Measurements from ENCODE around the gene FNDC1. TPM values are rescaled to one million over a fixed set of nuclear protein-coding genes. Genes with fewer than 3 reads are reported as not detected.
A peak's percentile ranks its signal among the peaks of the same experiment; 100 is the strongest.

FNDC1 gene
- total RNA-seq, 2 experiments from 2014 or later = not detected

GRCh38 chr6:159132664-159133063, 36.5 kb upstream of the FNDC1 start:
- DNase-seq = no peak
- Mint-ChIP-seq H3K27me3 (ENCODE audit: low read depth) (no peaks in the 10 kb centered on the region), H3K9me3 (no peaks in the 10 kb centered on the region), H3K4me3 (no peak overlapping the region), H3K4me1 (ENCODE audit: low read depth) (no peaks in the 10 kb centered on the region), H3K36me3 (ENCODE audit: low read depth) (no peaks in the 10 kb centered on the region), H3K27ac (no peak overlapping the region)
- CTCF ChIA-PET = interaction anchor here (0.7 to 9.2 kb wide), 5 partner anchors 22 to 124 kb away, joined by 3 to 215 read pairs (median 12); no protein-coding TSS in a partner anchor
- intact Hi-C loops (cut with micrococcal nuclease) = loop anchor here (10.0 kb wide), 1 partner anchor 918 kb away; no protein-coding TSS in a partner anchor

- DNase-seq = peak; percentile 89
- Mint-ChIP-seq H3K4me1 (ENCODE audit: low read depth) (no peaks in the 10 kb centered on the region), H3K27ac (no peak overlapping the region), H3K36me3 (ENCODE audit: low read depth) (no peaks in the 10 kb centered on the region), H3K27me3 (ENCODE audit: low read depth) (peaks cover 5% of the 10 kb centered on the region), H3K9me3 (no peaks in the 10 kb centered on the region), H3K4me3 (no peak overlapping the region)
- CTCF ChIA-PET = interaction anchor here (0.6 to 9.2 kb wide), 33 partner anchors 9 to 852 kb away, joined by 3 to 215 read pairs (median 4); partner anchors contain the start of gene RSPH3
- intact Hi-C loops (cut with micrococcal nuclease) = loop anchor here (1.0 to 10.0 kb wide), 6 partner anchors 28 to 920 kb away; partner anchors contain the start of gene RSPH3
Observed at GRCh38 chr6:159134701-159135364, 34.4 kb upstream of the FNDC1 start.

- no peaks in the 10 kb centered on the region for H3K4me1 Mint-ChIP-seq (ENCODE audit: low read depth)
- H3K9me3 Mint-ChIP-seq = peaks cover 3% of the 10 kb centered on the region
- intact Hi-C loops (cut with micrococcal nuclease) = loop anchor here (10.0 kb wide), 1 partner anchor 923 kb away; no protein-coding TSS in a partner anchor
- DNase-seq = no peak
- peaks cover 5% of the 10 kb centered on the region for H3K27me3 Mint-ChIP-seq (ENCODE audit: low read depth)
- no peak overlapping the region for H3K27ac Mint-ChIP-seq
- no peaks in the 10 kb centered on the region for H3K36me3 Mint-ChIP-seq (ENCODE audit: low read depth)
- no peak overlapping the region for H3K4me3 Mint-ChIP-seq
- CTCF ChIA-PET = interaction anchor here (1.0 to 9.2 kb wide), 2 partner anchors 98 to 129 kb away, joined by 3 to 215 read pairs; no protein-coding TSS in a partner anchor
Observed at GRCh38 chr6:159137676-159138075, 31.5 kb upstream of the FNDC1 start.

GRCh38 chr6:159142531-159142930, 26.7 kb upstream of the FNDC1 start:
- Mint-ChIP-seq H3K27me3 (ENCODE audit: low read depth) (peaks cover 5% of the 10 kb centered on the region), H3K27ac (no peak overlapping the region), H3K4me3 (no peak overlapping the region), H3K36me3 (ENCODE audit: low read depth) (no peaks in the 10 kb centered on the region), H3K4me1 (ENCODE audit: low read depth) (no peaks in the 10 kb centered on the region), H3K9me3 (peaks cover 3% of the 10 kb centered on the region)
- DNase-seq = no peak
- intact Hi-C loops (cut with micrococcal nuclease) = no loop called here
- CTCF ChIA-PET = interaction anchor here (0.6 to 1.8 kb wide), 3 partner anchors 9 to 105 kb away, joined by 3 to 4 read pairs (median 3); no protein-coding TSS in a partner anchor

GRCh38 chr6:159148641-159149040, 20.6 kb upstream of the FNDC1 start:
- Mint-ChIP-seq H3K27ac (no peak overlapping the region), H3K4me1 (ENCODE audit: low read depth) (peaks cover 2% of the 10 kb centered on the region), H3K9me3 (no peaks in the 10 kb centered on the region), H3K4me3 (no peak overlapping the region), H3K36me3 (ENCODE audit: low read depth) (no peaks in the 10 kb centered on the region), H3K27me3 (ENCODE audit: low read depth) (peaks cover 2% of the 10 kb centered on the region)
- no peak for DNase-seq
- CTCF ChIA-PET = interaction anchor here (0.9 to 5.8 kb wide), 6 partner anchors 9 to 401 kb away, joined by 3 to 25 read pairs (median 4); no protein-coding TSS in a partner anchor
- intact Hi-C loops (cut with micrococcal nuclease) = no loop called here

- Mint-ChIP-seq H3K27ac (no peak overlapping the region), H3K27me3 (ENCODE audit: low read depth) (peaks cover 2% of the 10 kb centered on the region), H3K4me1 (ENCODE audit: low read depth) (peaks cover 2% of the 10 kb centered on the region), H3K4me3 (no peak overlapping the region), H3K9me3 (no peaks in the 10 kb centered on the region), H3K36me3 (ENCODE audit: low read depth) (no peaks in the 10 kb centered on the region)
- no peak for DNase-seq
- CTCF ChIA-PET = interaction anchor here (0.6 to 5.8 kb wide), 9 partner anchors 10 to 1348 kb away, joined by 3 to 25 read pairs (median 3); no protein-coding TSS in a partner anchor
- intact Hi-C loops (cut with micrococcal nuclease) = no loop called here
Observed at GRCh38 chr6:159149641-159150040, 19.6 kb upstream of the FNDC1 start.

- Mint-ChIP-seq H3K9me3 (peaks cover 10% of the 10 kb centered on the region), H3K4me1 (ENCODE audit: low read depth) (peaks cover 2% of the 10 kb centered on the region), H3K4me3 (no peak overlapping the region), H3K36me3 (ENCODE audit: low read depth) (no peaks in the 10 kb centered on the region), H3K27ac (no peak overlapping the region), H3K27me3 (ENCODE audit: low read depth) (peaks cover 2% of the 10 kb centered on the region)
- intact Hi-C loops (cut with micrococcal nuclease) = loop anchor here (1.0 kb wide), 1 partner anchor 142 kb away; no protein-coding TSS in a partner anchor
- CTCF ChIA-PET = interaction anchor here (0.9 to 2.9 kb wide), 6 partner anchors 9 to 151 kb away, joined by 3 to 10 read pairs (median 4); partner anchors contain the start of gene RSPH3
- DNase-seq = peak; percentile 69
Observed at GRCh38 chr6:159151266-159151855, 17.8 kb upstream of the FNDC1 start.

- peaks cover 14% of the 10 kb centered on the region for H3K9me3 Mint-ChIP-seq
- no peak overlapping the region for H3K27ac Mint-ChIP-seq
- CTCF ChIA-PET = interaction anchor here (0.9 to 1.5 kb wide), 5 partner anchors 10 to 152 kb away, joined by 3 to 5 read pairs (median 3); partner anchors contain the start of gene RSPH3
- intact Hi-C loops (cut with micrococcal nuclease) = no loop called here
- H3K27me3 Mint-ChIP-seq (ENCODE audit: low read depth) = peaks cover 3% of the 10 kb centered on the region
- peaks cover 2% of the 10 kb centered on the region for H3K4me1 Mint-ChIP-seq (ENCODE audit: low read depth)
- no peak for DNase-seq
- no peaks in the 10 kb centered on the region for H3K36me3 Mint-ChIP-seq (ENCODE audit: low read depth)
- H3K4me3 Mint-ChIP-seq = no peak overlapping the region
Observed at GRCh38 chr6:159152041-159152440, 17.2 kb upstream of the FNDC1 start.

- DNase-seq = no peak
- CTCF ChIA-PET = no interaction called here
- peaks cover 2% of the 10 kb centered on the region for H3K4me1 Mint-ChIP-seq (ENCODE audit: low read depth)
- intact Hi-C loops (cut with micrococcal nuclease) = no loop called here
- H3K9me3 Mint-ChIP-seq = peaks cover 17% of the 10 kb centered on the region
- H3K36me3 Mint-ChIP-seq (ENCODE audit: low read depth) = no peaks in the 10 kb centered on the region
- peaks cover 7% of the 10 kb centered on the region for H3K27me3 Mint-ChIP-seq (ENCODE audit: low read depth)
- no peak overlapping the region for H3K27ac Mint-ChIP-seq
- no peak overlapping the region for H3K4me3 Mint-ChIP-seq
Observed at GRCh38 chr6:159152782-159153181, 16.4 kb upstream of the FNDC1 start.

- Mint-ChIP-seq H3K27me3 (ENCODE audit: low read depth) (peaks cover 7% of the 10 kb centered on the region), H3K9me3 (peaks cover 17% of the 10 kb centered on the region), H3K4me3 (no peak overlapping the region), H3K4me1 (ENCODE audit: low read depth) (peaks cover 2% of the 10 kb centered on the region), H3K36me3 (ENCODE audit: low read depth) (no peaks in the 10 kb centered on the region), H3K27ac (no peak overlapping the region)
- CTCF ChIA-PET = interaction anchor here (0.6 to 1.0 kb wide), 2 partner anchors 27 to 105 kb away, joined by 3 read pairs; no protein-coding TSS in a partner anchor
- intact Hi-C loops (cut with micrococcal nuclease) = no loop called here
- no peak for DNase-seq
Observed at GRCh38 chr6:159155679-159156078, 13.5 kb upstream of the FNDC1 start.

- no peak for DNase-seq
- no peaks in the 10 kb centered on the region for H3K36me3 Mint-ChIP-seq (ENCODE audit: low read depth)
- CTCF ChIA-PET = interaction anchor here (1.0 kb wide), 1 partner anchor 27 kb away, joined by 3 read pairs; no protein-coding TSS in a partner anchor
- no peak overlapping the region for H3K27ac Mint-ChIP-seq
- H3K4me1 Mint-ChIP-seq (ENCODE audit: low read depth) = peaks cover 2% of the 10 kb centered on the region
- H3K4me3 Mint-ChIP-seq = no peak overlapping the region
- peaks cover 7% of the 10 kb centered on the region for H3K27me3 Mint-ChIP-seq (ENCODE audit: low read depth)
- H3K9me3 Mint-ChIP-seq = peaks cover 17% of the 10 kb centered on the region
- intact Hi-C loops (cut with micrococcal nuclease) = no loop called here
Observed at GRCh38 chr6:159156089-159156488, 13.1 kb upstream of the FNDC1 start.

GRCh38 chr6:159157431-159157830, 11.8 kb upstream of the FNDC1 start:
- intact Hi-C loops (cut with micrococcal nuclease) = no loop called here
- no peaks in the 10 kb centered on the region for H3K4me1 Mint-ChIP-seq (ENCODE audit: low read depth)
- H3K27me3 Mint-ChIP-seq (ENCODE audit: low read depth) = peaks cover 5% of the 10 kb centered on the region
- no peaks in the 10 kb centered on the region for H3K36me3 Mint-ChIP-seq (ENCODE audit: low read depth)
- peaks cover 17% of the 10 kb centered on the region for H3K9me3 Mint-ChIP-seq
- H3K4me3 Mint-ChIP-seq = no peak overlapping the region
- no peak overlapping the region for H3K27ac Mint-ChIP-seq
- CTCF ChIA-PET = interaction anchor here (0.5 to 0.8 kb wide), 3 partner anchors 17 to 438 kb away, joined by 3 to 6 read pairs (median 3); no protein-coding TSS in a partner anchor
- no peak for DNase-seq

Measured in activated naive CD4-positive, alpha-beta T cell treated with anti-CD3 and anti-CD28 coated beads for 36 hours (primary cell).